ENCODE data around the gene DBNDD1. TPM values are rescaled to one million over a fixed set of nuclear protein-coding genes. Genes with fewer than 3 reads are reported as not detected.

The DBNDD1 gene
- total and polyA plus RNA-seq, 2 experiments from 2014 or later: 63.3 to 90.8 TPM

DNA sequence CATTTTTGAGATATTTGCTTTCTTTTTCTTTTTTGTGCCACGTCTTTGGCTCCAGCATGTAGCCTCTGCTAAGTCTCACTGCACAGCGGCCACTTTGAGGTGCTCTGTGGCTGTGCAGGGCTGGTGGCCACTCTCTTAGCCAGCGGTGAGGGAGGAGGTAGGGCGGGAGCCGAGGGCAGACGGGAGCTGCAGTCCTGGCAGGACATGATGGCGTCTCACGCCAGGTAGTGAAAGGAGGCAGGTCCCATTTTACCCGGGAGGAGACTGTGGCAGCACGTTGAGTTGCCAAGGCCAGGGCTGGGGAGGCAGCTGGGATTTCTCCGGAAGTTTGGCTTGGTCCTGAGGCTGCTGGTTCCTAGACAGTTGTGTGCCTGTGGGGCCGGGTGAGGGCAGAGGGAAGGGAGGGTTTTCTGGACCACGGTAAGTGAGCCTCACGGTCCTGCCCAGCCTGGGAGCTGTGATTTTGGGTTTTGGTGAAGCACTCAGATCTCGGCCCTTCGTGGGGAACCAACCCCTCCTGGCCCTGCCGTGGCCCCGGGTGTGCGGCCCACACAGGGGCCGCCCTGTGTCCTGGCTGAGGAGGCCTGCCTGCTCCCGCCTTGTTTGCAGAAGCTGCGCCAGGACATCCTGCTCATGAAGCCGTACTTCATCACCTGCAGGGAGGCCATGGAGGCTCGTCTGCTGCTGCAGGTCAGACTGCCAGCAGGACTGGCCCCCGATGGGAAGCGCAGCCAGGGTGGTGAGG, 56.3 kb downstream of the DBNDD1 start:
- peaks cover 27% of the 10 kb centered on the region for H3K36me3 Mint-ChIP-seq (ENCODE audit: low read depth)
- H2AFZ ChIP-seq: no peak overlapping the region
- no peaks in the 10 kb centered on the region for H3K9me3 Mint-ChIP-seq
- 0 out of 2 replicates have a peak, but pooled peaks cover 3% of the 10 kb centered on the region for H4K20me1 ChIP-seq (replicated peaks; ENCODE audit: insufficient read depth)
- DNase-seq (ENCODE audit: low spot score) (no peak), ATAC-seq (no peak)
- H3K4me3 Mint-ChIP-seq: no peak overlapping the region
- no peaks in the 10 kb centered on the region for H3K79me2 ChIP-seq (replicated peaks; ENCODE audit: insufficient read depth)
- 0 out of 2 replicates have a peak, but pooled peaks cover 3% of the 10 kb centered on the region for H3F3A ChIP-seq (replicated peaks; ENCODE audit: low read depth)
- no peak for TF ChIP-seq ZNF462 (CRISPR knock-in tag; IDR thresholded peaks at IDR 0.05)
- no peak for TF ChIP-seq EZH2phosphoT487 (IDR thresholded peaks at IDR 0.05; ENCODE audit: unreplicated experiment)
- no peak for TF ChIP-seq ZNF114 (CRISPR knock-in tag; IDR thresholded peaks at IDR 0.05)
- TF ChIP-seq EZH2 (IDR thresholded peaks at IDR 0.05; ENCODE audit: low read depth, unreplicated experiment): no peak
- TF ChIP-seq POLR2AphosphoS5 (IDR thresholded peaks at IDR 0.05; ENCODE audit: low read depth): no peak
- no peak for TF ChIP-seq STAT1 (IDR thresholded peaks at IDR 0.05; ENCODE audit: unreplicated experiment)
- no peak for TF ChIP-seq CREB1 (CRISPR knock-in tag; IDR thresholded peaks at IDR 0.05; ENCODE audit: low read depth)
- TF ChIP-seq, protein P1, sequence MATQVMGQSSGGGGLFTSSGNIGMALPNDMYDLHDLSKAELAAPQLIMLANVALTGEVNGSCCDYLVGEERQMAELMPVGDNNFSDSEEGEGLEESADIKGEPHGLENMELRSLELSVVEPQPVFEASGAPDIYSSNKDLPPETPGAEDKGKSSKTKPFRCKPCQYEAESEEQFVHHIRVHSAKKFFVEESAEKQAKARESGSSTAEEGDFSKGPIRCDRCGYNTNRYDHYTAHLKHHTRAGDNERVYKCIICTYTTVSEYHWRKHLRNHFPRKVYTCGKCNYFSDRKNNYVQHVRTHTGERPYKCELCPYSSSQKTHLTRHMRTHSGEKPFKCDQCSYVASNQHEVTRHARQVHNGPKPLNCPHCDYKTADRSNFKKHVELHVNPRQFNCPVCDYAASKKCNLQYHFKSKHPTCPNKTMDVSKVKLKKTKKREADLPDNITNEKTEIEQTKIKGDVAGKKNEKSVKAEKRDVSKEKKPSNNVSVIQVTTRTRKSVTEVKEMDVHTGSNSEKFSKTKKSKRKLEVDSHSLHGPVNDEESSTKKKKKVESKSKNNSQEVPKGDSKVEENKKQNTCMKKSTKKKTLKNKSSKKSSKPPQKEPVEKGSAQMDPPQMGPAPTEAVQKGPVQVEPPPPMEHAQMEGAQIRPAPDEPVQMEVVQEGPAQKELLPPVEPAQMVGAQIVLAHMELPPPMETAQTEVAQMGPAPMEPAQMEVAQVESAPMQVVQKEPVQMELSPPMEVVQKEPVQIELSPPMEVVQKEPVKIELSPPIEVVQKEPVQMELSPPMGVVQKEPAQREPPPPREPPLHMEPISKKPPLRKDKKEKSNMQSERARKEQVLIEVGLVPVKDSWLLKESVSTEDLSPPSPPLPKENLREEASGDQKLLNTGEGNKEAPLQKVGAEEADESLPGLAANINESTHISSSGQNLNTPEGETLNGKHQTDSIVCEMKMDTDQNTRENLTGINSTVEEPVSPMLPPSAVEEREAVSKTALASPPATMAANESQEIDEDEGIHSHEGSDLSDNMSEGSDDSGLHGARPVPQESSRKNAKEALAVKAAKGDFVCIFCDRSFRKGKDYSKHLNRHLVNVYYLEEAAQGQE (IDR thresholded peaks at IDR 0.05; ENCODE audit: unreplicated experiment): no peak
- TF ChIP-seq JUNB (IDR thresholded peaks at IDR 0.05; ENCODE audit: unreplicated experiment): no peak
- TF ChIP-seq, protein P2, sequence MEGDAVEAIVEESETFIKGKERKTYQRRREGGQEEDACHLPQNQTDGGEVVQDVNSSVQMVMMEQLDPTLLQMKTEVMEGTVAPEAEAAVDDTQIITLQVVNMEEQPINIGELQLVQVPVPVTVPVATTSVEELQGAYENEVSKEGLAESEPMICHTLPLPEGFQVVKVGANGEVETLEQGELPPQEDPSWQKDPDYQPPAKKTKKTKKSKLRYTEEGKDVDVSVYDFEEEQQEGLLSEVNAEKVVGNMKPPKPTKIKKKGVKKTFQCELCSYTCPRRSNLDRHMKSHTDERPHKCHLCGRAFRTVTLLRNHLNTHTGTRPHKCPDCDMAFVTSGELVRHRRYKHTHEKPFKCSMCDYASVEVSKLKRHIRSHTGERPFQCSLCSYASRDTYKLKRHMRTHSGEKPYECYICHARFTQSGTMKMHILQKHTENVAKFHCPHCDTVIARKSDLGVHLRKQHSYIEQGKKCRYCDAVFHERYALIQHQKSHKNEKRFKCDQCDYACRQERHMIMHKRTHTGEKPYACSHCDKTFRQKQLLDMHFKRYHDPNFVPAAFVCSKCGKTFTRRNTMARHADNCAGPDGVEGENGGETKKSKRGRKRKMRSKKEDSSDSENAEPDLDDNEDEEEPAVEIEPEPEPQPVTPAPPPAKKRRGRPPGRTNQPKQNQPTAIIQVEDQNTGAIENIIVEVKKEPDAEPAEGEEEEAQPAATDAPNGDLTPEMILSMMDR (conservative IDR thresholded peaks at IDR 0.05; ENCODE audit: low read depth in 2 of 2): no peak
- no peak overlapping the region for H3K4me3 ChIP-seq
- H3K27ac ChIP-seq (ENCODE audit: low read depth): no peak overlapping the region
- H3K27me3 ChIP-seq (ENCODE audit: insufficient read depth): no peaks in the 10 kb centered on the region
- H3K9me2 ChIP-seq (ENCODE audit: insufficient read depth): no peaks in the 10 kb centered on the region
- H3K4me1 ChIP-seq (ENCODE audit: insufficient read depth): no peaks in the 10 kb centered on the region
- peaks cover 5% of the 10 kb centered on the region for H3K4me1 Mint-ChIP-seq
- H3K4me2 ChIP-seq: no peak overlapping the region
- H3K27ac Mint-ChIP-seq: no peak overlapping the region
- H3K27me3 Mint-ChIP-seq (ENCODE audit: insufficient read depth, low read depth, poor library complexity): peaks cover 8% of the 10 kb centered on the region
- no peaks in the 10 kb centered on the region for H3K36me3 ChIP-seq (ENCODE audit: insufficient read depth)
